ENCODE results near the gene RBM19. TPM values are rescaled to one million over a fixed set of nuclear protein-coding genes. Genes with fewer than 3 reads are reported as not detected.

RBM19 gene
- polyA plus RNA-seq, 2 of the 4 experiments (the other 2 are of a cell fraction) = 16.0 to 18.6 TPM

GRCh38 chr12:113841786-113842185, 124.3 kb downstream of the RBM19 start (continued):
- TF ChIP-seq REST (IDR thresholded peaks at IDR 0.05) = no peak
- no peak for TF ChIP-seq KDM1A (IDR thresholded peaks at IDR 0.05; ENCODE audit: low read depth)
- no peak for TF ChIP-seq JUN (IDR thresholded peaks at IDR 0.05)
- no peak for TF ChIP-seq RFX5 (IDR thresholded peaks at IDR 0.05)
- no peak for TF ChIP-seq NFE2L2 (conservative IDR thresholded peaks at IDR 0.05; ENCODE audit: low read length)

- POLR2A ChIA-PET = no interaction called here
- no peak for ATAC-seq
- 93% methylated on average over 15 of the region's 15 CpGs for WGBS (ENCODE audit: missing lambda C conversion rate)
- no peaks in the 10 kb centered on the region for H3K9me3 ChIP-seq
- TF ChIP-seq HDAC2 (IDR thresholded peaks at IDR 0.05) (no peak), POLR2A (IDR thresholded peaks at IDR 0.05; ENCODE audit: low read length) (no peak), BHLHE40 (IDR thresholded peaks at IDR 0.05; ENCODE audit: low read depth, low read length) (no peak), FOXS1 (CRISPR knock-in tag; IDR thresholded peaks at IDR 0.05) (no peak)
- no peak overlapping the region for H3K4me2 ChIP-seq
- no peak for FAIRE-seq
- CTCF ChIA-PET = interaction anchor here (0.8 to 2.1 kb wide), 2 partner anchors 11 to 19 kb away, joined by 3 to 6 read pairs; no protein-coding TSS in a partner anchor
- H3K4me3 ChIP-seq = no peak overlapping the region
- DNase-seq (ENCODE audit: low read depth in 1 of 2, low spot score in 1 of 2) = no peak
- H3K4me1 ChIP-seq = no peaks in the 10 kb centered on the region
- peak overlapping the region; percentile 27 to 58; a peak in 4 of 6 replicates for H3K27ac ChIP-seq
These were observed 125.6 kb downstream of the RBM19 start for GRCh38 chr12:113840401-113841042.

GRCh38 chr12:113838896-113839295, 127.2 kb downstream of the RBM19 start:
- TF ChIP-seq REST (IDR thresholded peaks at IDR 0.05) (no peak), GATA3 (IDR thresholded peaks at IDR 0.05; ENCODE audit: borderline replicate concordance) (no peak), HOXB13 (CRISPR knock-in tag; IDR thresholded peaks at IDR 0.05; ENCODE audit: low read depth) (no peak), MAZ (IDR thresholded peaks at IDR 0.05; ENCODE audit: borderline replicate concordance, low read depth, low read length) (no peak), TFCP2L1 (CRISPR knock-in tag; IDR thresholded peaks at IDR 0.05) (no peak), HMGXB4 (CRISPR knock-in tag; IDR thresholded peaks at IDR 0.05; ENCODE audit: borderline replicate concordance) (no peak)
- DNase-seq (ENCODE audit: low read depth in 1 of 2, low spot score in 1 of 2) = no peak
- Histone ChIP-seq H3K9me3 (no peaks in the 10 kb centered on the region), H3K4me3 (no peak overlapping the region), H3K27ac (no peak overlapping the region), H3K4me1 (no peaks in the 10 kb centered on the region), H3K4me2 (no peak overlapping the region)
- no peak for FAIRE-seq
- ATAC-seq = no peak
- 79% methylated on average over 7 of the region's 7 CpGs for WGBS (ENCODE audit: missing lambda C conversion rate)
- ChIA-PET CTCF (interaction anchor here (0.6 to 2.0 kb wide), 6 partner anchors 9 to 73 kb away, joined by 3 to 5 read pairs (median 4); no protein-coding TSS in a partner anchor), POLR2A (no interaction called here)

Data from A549 (cell line).